HepG2 (cell line): ENCODE results near the gene AHRR. TPM values are rescaled to one million over a fixed set of nuclear protein-coding genes. Genes with fewer than 3 reads are reported as not detected.

Experiments used
- ATAC-seq: fragments of 200-7000 bp; cut with Tn5 transposase; 3 replicates; pipeline ENCODE4 v1.9.1; 2020; ENCODE audit warnings: mild to moderate bottlenecking, moderate library complexity
- BruUV-seq: library from RNA; stranded (reverse); fragments of 400-500 nt; replicated peaks from 2 replicates; lab custom pipeline; 2021; lab: Mats Ljungman, UMichigan
- CTCF ChIA-PET: fragments of 300-600 bp; formaldehyde crosslinking; extraction: SDS; loops from one replicate; lab custom pipeline; 2021; ENCODE audit warnings: low total read pairs, inconsistent platforms, low intra/inter-chr PET ratio; lab: Yijun Ruan, JAX
- POLR2A ChIA-PET: fragments of 350-600 bp; sonication (Branson Sonifier 250); formaldehyde crosslinking; loops from one replicate; lab custom pipeline; 2020; ENCODE audit warnings: antibody characterized with exemption, inconsistent platforms; lab: Yijun Ruan, JAX
- DNase-seq: peaks from one replicate; pipeline ENCODE4 v3.0.0-alpha.2; 2015; ENCODE audit warnings: low spot score
- FAIRE-seq: peaks from 3 replicates; lab custom pipeline; 2011; peaks lifted over from hg19 to GRCh38; lab: Jason Lieb, UNC
- H2AFZ ChIP-seq: one replicate; pipeline ENCODE4 v1.6.1; 2011; ENCODE audit warnings: low read length, inconsistent platforms
- H3K27ac ChIP-seq: fragments of 300-600 bp; 3 replicates; pipeline ENCODE4 v1.8.0; 2011; ENCODE audit warnings: mixed run types, mild to moderate bottlenecking, mixed read lengths, low read length, inconsistent platforms; ENCODE audit not compliant: insufficient read depth; ENCODE audit errors: extremely low read length
- H3K27me3 ChIP-seq, 2 experiments: fragments of 200-600 bp in 1 of 2; 2 replicates in 1 of 2; 3 replicates in 1 of 2; pipeline versions ENCODE4 v1.6.0 to v1.8.0; 2011; ENCODE audit warnings: low read length in 2 of 2, mild to moderate bottlenecking in 2 of 2, moderate library complexity in 2 of 2, inconsistent platforms in 1 of 2; ENCODE audit not compliant: insufficient read depth in 2 of 2, control insufficient read depth in 1 of 2
- H3K36me3 ChIP-seq, 2 experiments: fragments of 200-600 bp in 1 of 2; replicated peaks in 1 of 2; 2 replicates in 1 of 2; 3 replicates in 1 of 2; pipeline versions ENCODE4 v1.5.1 to v1.8.0; 2011; ENCODE audit warnings: low read length in 2 of 2, inconsistent platforms in 1 of 2; ENCODE audit not compliant: insufficient read depth in 2 of 2, control insufficient read depth in 1 of 2
- H3K4me1 ChIP-seq: 2 replicates; pipeline ENCODE4 v1.5.1; 2012; ENCODE audit warnings: low read length, inconsistent platforms; ENCODE audit not compliant: insufficient read depth
- H3K4me2 ChIP-seq: 2 replicates; pipeline ENCODE4 v1.6.0; 2011; ENCODE audit warnings: low read depth, low read length, inconsistent platforms
- H3K4me3 ChIP-seq, 3 experiments: fragments of 200-600 bp in 1 of 3; sonication (generic), shearing (Covaris generic) in 1 of 3; replicated peaks in 1 of 3; 2 replicates each; pipeline ENCODE4 v1.5.1; 2011 to 2016; ENCODE audit warnings: low read length in 3 of 3, inconsistent platforms in 2 of 3, low read depth in 2 of 3, mild to moderate bottlenecking in 2 of 3, control low read depth in 1 of 3, mixed read lengths in 1 of 3; ENCODE audit not compliant: insufficient read depth in 1 of 3
- H3K79me2 ChIP-seq: one replicate; pipeline ENCODE4 v1.6.1; 2011; ENCODE audit warnings: low read length, inconsistent platforms; ENCODE audit not compliant: insufficient read depth
- H3K9ac ChIP-seq: 2 replicates; pipeline ENCODE4 v1.6.0; 2011; ENCODE audit warnings: mild to moderate bottlenecking, low read depth, low read length, inconsistent platforms; ENCODE audit not compliant: insufficient read depth
- H3K9me3 ChIP-seq: 2 replicates; pipeline ENCODE4 v1.5.1; 2012; ENCODE audit warnings: mild to moderate bottlenecking, low read length
- H4K20me1 ChIP-seq: 2 replicates; pipeline ENCODE4 v1.6.0; 2011; ENCODE audit warnings: inconsistent platforms, mild to moderate bottlenecking, low read length, moderate library complexity; ENCODE audit not compliant: insufficient read depth
- GABPB1 ChIP-seq: IDR thresholded peaks from 2 replicates; pipeline ENCODE4 v1.6.1; 2016; ENCODE audit warnings: mild to moderate bottlenecking, missing genetic modification reagents, moderate library complexity, missing compliant biosample characterization
- HHEX ChIP-seq: IDR thresholded peaks from 2 replicates; pipeline ENCODE4 v1.6.1; 2016; ENCODE audit warnings: control low read depth
- ZNF33A ChIP-seq: sonication (generic); formaldehyde crosslinking; IDR thresholded peaks from 2 replicates; pipeline ENCODE4 v1.5.1; 2020; ENCODE audit warnings: missing genetic modification reagents, mild to moderate bottlenecking, moderate library complexity, borderline replicate concordance
- ZNF556 ChIP-seq: sonication (generic); formaldehyde crosslinking; IDR thresholded peaks from 2 replicates; pipeline ENCODE4 v1.4.0; 2020; ENCODE audit warnings: mild to moderate bottlenecking, missing genetic modification reagents, borderline replicate concordance
- ZNF577 ChIP-seq: sonication (generic); formaldehyde crosslinking; IDR thresholded peaks from 2 replicates; pipeline ENCODE4 v1.4.0; 2020; ENCODE audit warnings: mild to moderate bottlenecking, low read depth, missing genetic modification reagents, borderline replicate concordance
- ZSCAN22 ChIP-seq: sonication (generic); formaldehyde crosslinking; IDR thresholded peaks from 2 replicates; pipeline ENCODE4 v1.4.0; 2020; ENCODE audit warnings: mild to moderate bottlenecking, missing genetic modification reagents
- WGBS: methylation state at CpG from one replicate; pipeline ENCODE4 v1.1.6; 2017; ENCODE audit warnings: low lambda C conversion rate; 5-methylcytosine and 5-hydroxymethylcytosine counted together
- in situ Hi-C: cut with HindIII; loops from 2 replicates; pipeline ENCODE4 v1.10.0; 2017; ENCODE audit warnings: low pct_unique_long_range_greater_than_20kb; ENCODE audit not compliant: extremely low pct_ligation_motif_present
- intact Hi-C: fragments of 100-400 bp; cut with micrococcal nuclease; formaldehyde crosslinking; loops from one replicate; pipeline ENCODE4 v1.10.0; 2022; ENCODE audit not compliant: unreplicated experiment
- polyA plus RNA-seq, 8 experiments: library from polyadenylated mRNA; depleted of rRNA in 3 of 8; stranded (reverse) in 7 of 8; unstranded in 1 of 8; fragments of >200 nt; fragmentation: Illumina TruSeq in 4 of 8; extraction: Trizol in 4 of 8; gene quantifications; 2 replicates each; pipeline versions ENCODE4 v1.2.1 to v1.2.3, GENCODE V29; 2011 to 2016; ENCODE audit warnings: low read depth in 4 of 8, missing spikeins in 1 of 8, mixed read lengths in 1 of 8; ENCODE audit not compliant: insufficient read depth in 1 of 8
- total RNA-seq, 5 experiments: library from RNA; depleted of rRNA; stranded (reverse); fragments of >200 nt; fragmentation: Illumina TruSeq; extraction: Trizol; gene quantifications; 2 replicates each; pipeline ENCODE4 v1.2.3, GENCODE V29; 2016; ENCODE audit warnings: low read depth in 1 of 5
- TF ChIP-seq, protein P1 (sequence below): conservative IDR thresholded peaks from 2 replicates; pipeline ENCODE4 v1.6.1; 2018; ENCODE audit warnings: missing genetic modification reagents
- TF ChIP-seq, protein P2 (sequence below): sonication (generic); formaldehyde crosslinking; IDR thresholded peaks from 2 replicates; pipeline ENCODE4 v1.9.0; 2021; ENCODE audit warnings: mild to moderate bottlenecking, missing genetic modification reagents
- TF ChIP-seq, protein P3 (sequence below): sonication (generic); formaldehyde crosslinking; IDR thresholded peaks from 2 replicates; pipeline ENCODE4 v1.8.0; 2022; ENCODE audit warnings: mild to moderate bottlenecking, missing genetic modification reagents, moderate library complexity

Gene AHRR
- total and polyA plus RNA-seq, 2 of the 13 experiments (the other 11 are each of a cell fraction or from before 2014, with no cell fraction given): 0.28 to 0.35 TPM

DNA sequence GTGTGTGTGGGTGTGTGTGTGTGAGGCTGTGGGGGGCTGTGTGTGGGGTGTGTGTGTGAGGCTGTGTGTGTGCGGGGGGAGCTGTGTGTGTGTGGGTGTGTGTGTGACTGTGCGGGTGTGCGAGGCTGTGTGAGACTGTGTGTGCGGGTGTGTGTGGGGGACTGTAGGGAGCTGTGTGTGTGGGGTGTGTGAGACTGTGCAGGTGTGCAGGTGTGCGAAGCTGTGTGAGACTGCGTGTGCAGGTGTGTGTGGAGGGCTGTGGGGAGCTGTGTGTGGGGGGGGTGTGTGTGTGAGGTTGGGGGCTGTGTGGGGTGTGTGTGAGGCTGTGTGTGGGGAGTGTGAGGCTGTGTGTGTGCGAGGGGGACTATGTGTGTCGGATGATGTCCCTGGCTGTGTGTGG lies 23.2 kb downstream of the AHRR start (continued):
- no peak for TF ChIP-seq ZNF33A (CRISPR knock-in tag)
- no peak for TF ChIP-seq ZSCAN22 (CRISPR knock-in tag)
- TF ChIP-seq, protein P1, sequence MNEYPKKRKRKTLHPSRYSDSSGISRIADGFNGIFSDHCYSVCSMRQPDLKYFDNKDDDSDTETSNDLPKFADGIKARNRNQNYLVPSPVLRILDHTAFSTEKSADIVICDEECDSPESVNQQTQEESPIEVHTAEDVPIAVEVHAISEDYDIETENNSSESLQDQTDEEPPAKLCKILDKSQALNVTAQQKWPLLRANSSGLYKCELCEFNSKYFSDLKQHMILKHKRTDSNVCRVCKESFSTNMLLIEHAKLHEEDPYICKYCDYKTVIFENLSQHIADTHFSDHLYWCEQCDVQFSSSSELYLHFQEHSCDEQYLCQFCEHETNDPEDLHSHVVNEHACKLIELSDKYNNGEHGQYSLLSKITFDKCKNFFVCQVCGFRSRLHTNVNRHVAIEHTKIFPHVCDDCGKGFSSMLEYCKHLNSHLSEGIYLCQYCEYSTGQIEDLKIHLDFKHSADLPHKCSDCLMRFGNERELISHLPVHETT (CRISPR knock-in tag): no peak
- TF ChIP-seq GABPB1 (CRISPR knock-in tag): no peak
- no peak for TF ChIP-seq ZNF556 (CRISPR knock-in tag)
- no peak for TF ChIP-seq HHEX (CRISPR knock-in tag)
- TF ChIP-seq, all 625 proteins: peak for 0

DNA sequence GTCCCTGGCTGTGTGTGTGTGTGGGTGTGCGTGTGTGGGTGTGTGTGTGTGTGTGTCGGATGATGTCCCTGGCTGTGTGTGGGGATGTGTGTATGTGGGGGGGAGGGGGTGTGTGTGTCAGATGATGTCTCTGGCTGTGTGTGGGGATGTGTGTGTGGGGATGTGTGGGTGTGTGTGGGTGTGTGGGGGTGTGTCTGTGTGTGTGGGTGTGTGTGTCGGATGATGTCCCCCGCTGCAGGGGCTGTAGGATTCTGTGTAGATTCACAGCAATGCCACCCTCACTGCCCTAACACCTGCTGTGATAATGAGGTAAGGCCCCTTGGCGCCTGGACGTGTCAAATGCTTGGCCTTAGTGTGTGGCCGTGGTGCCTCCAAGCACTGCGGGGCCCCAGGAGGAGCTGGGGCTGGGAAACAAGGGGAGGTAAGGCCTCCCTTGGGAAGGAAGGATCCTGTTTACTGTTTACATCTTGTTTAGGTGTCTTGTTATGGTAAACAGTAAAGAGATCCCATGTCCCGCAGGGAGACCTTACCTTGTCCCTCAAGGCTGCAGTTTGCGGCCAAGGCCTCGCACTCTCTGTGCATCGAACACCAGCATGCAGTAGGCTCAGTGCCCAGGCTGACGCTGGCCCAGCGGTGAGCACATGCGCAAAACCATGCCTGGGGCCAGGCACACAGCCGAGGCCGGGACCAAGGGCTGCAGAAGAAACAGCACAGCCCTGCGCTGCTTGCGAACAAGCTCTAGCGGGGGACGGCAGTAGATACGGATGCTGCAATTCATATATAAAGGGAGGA lies 24.1 kb downstream of the AHRR start:
- Histone ChIP-seq H3K27ac (no peak overlapping the region), H3K4me1 (no peaks in the 10 kb centered on the region), H3K9me3 (no peaks in the 10 kb centered on the region), H3K4me3 (no peak overlapping the region), H3K4me2 (no peak overlapping the region), H3K27me3 (no peaks in the 10 kb centered on the region; a peak in 1 of 5 replicates), H3K36me3 (no peaks in the 10 kb centered on the region), H4K20me1 (no peaks in the 10 kb centered on the region), H3K9ac (no peak overlapping the region), H3K79me2 (no peaks in the 10 kb centered on the region), H2AFZ (no peak overlapping the region)
- POLR2A ChIA-PET: no interaction called here
- DNase-seq (no peak), ATAC-seq (no peak), FAIRE-seq (no peak)
- no TSS peak for BruUV-seq
- intact Hi-C loops: no loop called here
- in situ Hi-C loops: no loop called here
- 87% methylated on average over 21 of the region's 22 CpGs for WGBS
- CTCF ChIA-PET: no interaction called here
- TF ChIP-seq, protein P2, sequence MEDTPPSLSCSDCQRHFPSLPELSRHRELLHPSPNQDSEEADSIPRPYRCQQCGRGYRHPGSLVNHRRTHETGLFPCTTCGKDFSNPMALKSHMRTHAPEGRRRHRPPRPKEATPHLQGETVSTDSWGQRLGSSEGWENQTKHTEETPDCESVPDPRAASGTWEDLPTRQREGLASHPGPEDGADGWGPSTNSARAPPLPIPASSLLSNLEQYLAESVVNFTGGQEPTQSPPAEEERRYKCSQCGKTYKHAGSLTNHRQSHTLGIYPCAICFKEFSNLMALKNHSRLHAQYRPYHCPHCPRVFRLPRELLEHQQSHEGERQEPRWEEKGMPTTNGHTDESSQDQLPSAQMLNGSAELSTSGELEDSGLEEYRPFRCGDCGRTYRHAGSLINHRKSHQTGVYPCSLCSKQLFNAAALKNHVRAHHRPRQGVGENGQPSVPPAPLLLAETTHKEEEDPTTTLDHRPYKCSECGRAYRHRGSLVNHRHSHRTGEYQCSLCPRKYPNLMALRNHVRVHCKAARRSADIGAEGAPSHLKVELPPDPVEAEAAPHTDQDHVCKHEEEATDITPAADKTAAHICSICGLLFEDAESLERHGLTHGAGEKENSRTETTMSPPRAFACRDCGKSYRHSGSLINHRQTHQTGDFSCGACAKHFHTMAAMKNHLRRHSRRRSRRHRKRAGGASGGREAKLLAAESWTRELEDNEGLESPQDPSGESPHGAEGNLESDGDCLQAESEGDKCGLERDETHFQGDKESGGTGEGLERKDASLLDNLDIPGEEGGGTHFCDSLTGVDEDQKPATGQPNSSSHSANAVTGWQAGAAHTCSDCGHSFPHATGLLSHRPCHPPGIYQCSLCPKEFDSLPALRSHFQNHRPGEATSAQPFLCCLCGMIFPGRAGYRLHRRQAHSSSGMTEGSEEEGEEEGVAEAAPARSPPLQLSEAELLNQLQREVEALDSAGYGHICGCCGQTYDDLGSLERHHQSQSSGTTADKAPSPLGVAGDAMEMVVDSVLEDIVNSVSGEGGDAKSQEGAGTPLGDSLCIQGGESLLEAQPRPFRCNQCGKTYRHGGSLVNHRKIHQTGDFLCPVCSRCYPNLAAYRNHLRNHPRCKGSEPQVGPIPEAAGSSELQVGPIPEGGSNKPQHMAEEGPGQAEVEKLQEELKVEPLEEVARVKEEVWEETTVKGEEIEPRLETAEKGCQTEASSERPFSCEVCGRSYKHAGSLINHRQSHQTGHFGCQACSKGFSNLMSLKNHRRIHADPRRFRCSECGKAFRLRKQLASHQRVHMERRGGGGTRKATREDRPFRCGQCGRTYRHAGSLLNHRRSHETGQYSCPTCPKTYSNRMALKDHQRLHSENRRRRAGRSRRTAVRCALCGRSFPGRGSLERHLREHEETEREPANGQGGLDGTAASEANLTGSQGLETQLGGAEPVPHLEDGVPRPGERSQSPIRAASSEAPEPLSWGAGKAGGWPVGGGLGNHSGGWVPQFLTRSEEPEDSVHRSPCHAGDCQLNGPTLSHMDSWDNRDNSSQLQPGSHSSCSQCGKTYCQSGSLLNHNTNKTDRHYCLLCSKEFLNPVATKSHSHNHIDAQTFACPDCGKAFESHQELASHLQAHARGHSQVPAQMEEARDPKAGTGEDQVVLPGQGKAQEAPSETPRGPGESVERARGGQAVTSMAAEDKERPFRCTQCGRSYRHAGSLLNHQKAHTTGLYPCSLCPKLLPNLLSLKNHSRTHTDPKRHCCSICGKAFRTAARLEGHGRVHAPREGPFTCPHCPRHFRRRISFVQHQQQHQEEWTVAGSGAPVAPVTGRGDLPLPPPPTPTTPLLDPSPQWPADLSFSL (CRISPR knock-in tag): 0 out of 2 replicates have a peak, but pooled peaks have one; percentile 45
- TF ChIP-seq, protein P3, sequence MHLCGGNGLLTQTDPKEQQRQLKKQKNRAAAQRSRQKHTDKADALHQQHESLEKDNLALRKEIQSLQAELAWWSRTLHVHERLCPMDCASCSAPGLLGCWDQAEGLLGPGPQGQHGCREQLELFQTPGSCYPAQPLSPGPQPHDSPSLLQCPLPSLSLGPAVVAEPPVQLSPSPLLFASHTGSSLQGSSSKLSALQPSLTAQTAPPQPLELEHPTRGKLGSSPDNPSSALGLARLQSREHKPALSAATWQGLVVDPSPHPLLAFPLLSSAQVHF (CRISPR knock-in tag): no peak
- no peak for TF ChIP-seq ZNF577 (CRISPR knock-in tag)
